Measurements from ENCODE around the gene ZNF827. TPM values are rescaled to one million over a fixed set of nuclear protein-coding genes. Genes with fewer than 3 reads are reported as not detected.

ZNF827 gene
- total RNA-seq, 1 experiment from 2014 or later: 19.1 TPM

DNA sequence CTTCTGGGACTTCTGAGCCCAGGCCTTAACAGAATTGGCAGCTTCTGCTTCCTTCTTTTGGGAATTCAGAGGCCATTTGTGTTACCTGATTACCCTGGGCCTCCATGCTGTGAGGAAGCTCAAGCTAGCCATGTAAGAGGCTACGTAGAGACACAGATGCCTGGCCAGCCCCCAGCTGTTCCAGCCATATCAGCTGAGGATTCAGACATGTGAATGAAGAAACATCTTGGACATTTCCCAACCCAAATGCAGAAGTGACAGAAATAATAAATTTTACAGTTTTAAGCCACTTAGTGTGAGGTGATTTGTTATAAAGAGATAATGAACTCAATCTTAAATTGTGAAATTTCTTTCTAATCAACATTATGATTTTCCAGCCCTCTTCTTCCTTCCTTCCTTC lies 18.7 kb upstream of the ZNF827 start:
- CTCF ChIA-PET: no interaction called here
- Histone ChIP-seq H2AFZ (ENCODE audit: low read depth, low read length, poor library complexity, severe bottlenecking) (no peak overlapping the region), H3K79me2 (ENCODE audit: insufficient read depth, low read length) (no peaks in the 10 kb centered on the region), H3K27ac (ENCODE audit: low read depth, low read length) (no peak overlapping the region), H3K4me1 (ENCODE audit: control insufficient read depth in 1 of 2, insufficient read depth in 2 of 2, low read length in 2 of 2) (peaks cover 15 to 35% of the 10 kb centered on the region in 2 experiments), H3K9me2 (ENCODE audit: insufficient read depth) (no peaks in the 10 kb centered on the region), H3K9ac (ENCODE audit: low read length) (no peak overlapping the region), H4K20me1 (ENCODE audit: insufficient read depth) (no peaks in the 10 kb centered on the region), H3K9me3 (ENCODE audit: control insufficient read depth in 1 of 2, insufficient read depth in 1 of 2, low read depth in 1 of 2, low read length in 2 of 2) (peaks cover 0 to 7% of the 10 kb centered on the region in 2 experiments; a peak in 1 of 4 replicates), H3K4me3 (replicated peaks in 1 of 2; ENCODE audit: low read depth in 1 of 2, low read length in 2 of 2) (no peak overlapping the region), H3K36me3 (ENCODE audit: control insufficient read depth in 1 of 2, insufficient read depth in 2 of 2, low read length in 2 of 2) (no peaks in the 10 kb centered on the region), H3K4me2 (ENCODE audit: low read length) (no peak overlapping the region), H3K27me3 (ENCODE audit: insufficient read depth, low read length) (no peaks in the 10 kb centered on the region)
- TF ChIP-seq JUND (IDR thresholded peaks at IDR 0.05) (no peak), YY1 (IDR thresholded peaks at IDR 0.05; ENCODE audit: extremely low read depth, insufficient replicate concordance, low read depth, low read length) (peak; percentile 44)
- DNase-seq (ENCODE audit: low read depth, low spot score) (no peak), ATAC-seq (no peak)
- RAD21 ChIA-PET (ENCODE audit: low non-redundant PET in 1 of 2, low total read pairs in 2 of 2, uncharacterized antibody in 2 of 2, unreplicated experiment in 2 of 2): no interaction called here
- BruUV-seq (replicated peaks): no TSS peak
- intact Hi-C loops (cut with micrococcal nuclease): loop anchor here (10.0 kb wide), 1 partner anchor 367 kb away; no protein-coding TSS in a partner anchor
- POLR2A ChIA-PET: no interaction called here

DNA sequence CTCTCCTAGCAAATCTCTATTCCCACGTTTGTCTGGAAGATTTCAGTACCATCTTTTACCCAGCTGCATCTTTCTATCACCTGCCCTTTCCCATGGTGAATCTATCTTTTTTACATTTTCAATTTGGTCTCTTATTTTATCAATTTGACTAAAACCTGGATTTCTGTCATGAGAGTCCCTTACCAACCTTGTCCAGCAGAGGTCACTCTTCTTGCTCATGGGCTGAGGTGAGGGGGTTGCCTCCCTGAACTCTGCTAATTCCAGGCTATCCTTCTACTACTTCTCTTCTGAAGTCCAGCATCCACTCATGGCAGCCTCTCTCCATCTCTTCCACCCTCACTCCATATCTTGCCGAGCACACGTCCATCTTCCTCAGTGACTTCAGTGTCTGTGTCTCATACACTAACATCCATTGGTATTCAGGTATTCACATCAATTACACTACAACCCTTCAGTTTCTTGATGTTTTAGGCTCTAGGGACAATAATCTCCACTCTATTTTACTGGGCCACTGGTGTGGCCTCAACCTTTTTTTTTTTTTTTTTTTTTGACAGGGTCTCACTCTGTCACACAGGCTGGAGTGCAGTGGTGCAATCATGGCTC lies 17.8 kb upstream of the ZNF827 start:
- ChIA-PET RAD21 (ENCODE audit: low non-redundant PET in 1 of 2, low total read pairs in 2 of 2, uncharacterized antibody in 2 of 2, unreplicated experiment in 2 of 2) (no interaction called here), POLR2A (no interaction called here), CTCF (interaction anchor here (1.6 kb wide), 1 partner anchor 139 kb away, joined by 3 read pairs; no protein-coding TSS in a partner anchor)
- peak overlapping the region; percentile 61; the same call in 1 of the 2 replicates for H3K4me2 ChIP-seq (ENCODE audit: low read length)
- H3K27me3 ChIP-seq (ENCODE audit: insufficient read depth, low read length): no peaks in the 10 kb centered on the region
- no TSS peak for BruUV-seq (replicated peaks)
- H2AFZ ChIP-seq (ENCODE audit: low read depth, low read length, poor library complexity, severe bottlenecking): no peak overlapping the region
- H3K4me3 ChIP-seq (replicated peaks in 1 of 2; ENCODE audit: low read depth in 1 of 2, low read length in 2 of 2): no peak overlapping the region
- peaks cover 0 to 7% of the 10 kb centered on the region in 2 experiments; a peak in 1 of 4 replicates for H3K9me3 ChIP-seq (ENCODE audit: control insufficient read depth in 1 of 2, insufficient read depth in 1 of 2, low read depth in 1 of 2, low read length in 2 of 2)
- H3K9ac ChIP-seq (ENCODE audit: low read length): no peak overlapping the region
- H3K4me1 ChIP-seq (ENCODE audit: control insufficient read depth in 1 of 2, insufficient read depth in 2 of 2, low read length in 2 of 2): peaks cover 15 to 35% of the 10 kb centered on the region in 2 experiments
- H4K20me1 ChIP-seq (ENCODE audit: insufficient read depth): no peaks in the 10 kb centered on the region
- H3K27ac ChIP-seq (ENCODE audit: low read depth, low read length): no peak overlapping the region
- intact Hi-C loops (cut with micrococcal nuclease): loop anchor here (10.0 kb wide), 1 partner anchor 368 kb away; no protein-coding TSS in a partner anchor
- 0 out of 2 replicates have a peak, but pooled peaks have one; percentile 29 for ATAC-seq
- no peak for DNase-seq (ENCODE audit: low read depth, low spot score)
- TF ChIP-seq RAD21 (IDR thresholded peaks at IDR 0.05; ENCODE audit: low read depth) (peak; percentile 37), SP1 (IDR thresholded peaks at IDR 0.05; ENCODE audit: low read depth) (no peak)
- TF ChIP-seq, protein P1, sequence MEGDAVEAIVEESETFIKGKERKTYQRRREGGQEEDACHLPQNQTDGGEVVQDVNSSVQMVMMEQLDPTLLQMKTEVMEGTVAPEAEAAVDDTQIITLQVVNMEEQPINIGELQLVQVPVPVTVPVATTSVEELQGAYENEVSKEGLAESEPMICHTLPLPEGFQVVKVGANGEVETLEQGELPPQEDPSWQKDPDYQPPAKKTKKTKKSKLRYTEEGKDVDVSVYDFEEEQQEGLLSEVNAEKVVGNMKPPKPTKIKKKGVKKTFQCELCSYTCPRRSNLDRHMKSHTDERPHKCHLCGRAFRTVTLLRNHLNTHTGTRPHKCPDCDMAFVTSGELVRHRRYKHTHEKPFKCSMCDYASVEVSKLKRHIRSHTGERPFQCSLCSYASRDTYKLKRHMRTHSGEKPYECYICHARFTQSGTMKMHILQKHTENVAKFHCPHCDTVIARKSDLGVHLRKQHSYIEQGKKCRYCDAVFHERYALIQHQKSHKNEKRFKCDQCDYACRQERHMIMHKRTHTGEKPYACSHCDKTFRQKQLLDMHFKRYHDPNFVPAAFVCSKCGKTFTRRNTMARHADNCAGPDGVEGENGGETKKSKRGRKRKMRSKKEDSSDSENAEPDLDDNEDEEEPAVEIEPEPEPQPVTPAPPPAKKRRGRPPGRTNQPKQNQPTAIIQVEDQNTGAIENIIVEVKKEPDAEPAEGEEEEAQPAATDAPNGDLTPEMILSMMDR (IDR thresholded peaks at IDR 0.05 in 2 of 3, conservative IDR thresholded peaks at IDR 0.05 in 1 of 3; ENCODE audit: borderline replicate concordance in 1 of 3, insufficient read depth in 1 of 3, low read depth in 2 of 3, low read length in 2 of 3): peak; percentile 28 to 87 (median 85); a peak in 5 of 6 replicates
- H3K36me3 ChIP-seq (ENCODE audit: control insufficient read depth in 1 of 2, insufficient read depth in 2 of 2, low read length in 2 of 2): no peaks in the 10 kb centered on the region
- H3K9me2 ChIP-seq (ENCODE audit: insufficient read depth): no peaks in the 10 kb centered on the region
- no peaks in the 10 kb centered on the region for H3K79me2 ChIP-seq (ENCODE audit: insufficient read depth, low read length)

All from HCT116 (cell line).